Measurements from ENCODE around the gene ISG15. TPM values are rescaled to one million over a fixed set of nuclear protein-coding genes. Genes with fewer than 3 reads are reported as not detected.

Gene ISG15
- total and polyA plus RNA-seq, 9 of the 15 experiments (the other 6 are each of a cell fraction or from before 2014, with no cell fraction given) = 0.40 to 58.3 (median 12.2) TPM

DNA sequence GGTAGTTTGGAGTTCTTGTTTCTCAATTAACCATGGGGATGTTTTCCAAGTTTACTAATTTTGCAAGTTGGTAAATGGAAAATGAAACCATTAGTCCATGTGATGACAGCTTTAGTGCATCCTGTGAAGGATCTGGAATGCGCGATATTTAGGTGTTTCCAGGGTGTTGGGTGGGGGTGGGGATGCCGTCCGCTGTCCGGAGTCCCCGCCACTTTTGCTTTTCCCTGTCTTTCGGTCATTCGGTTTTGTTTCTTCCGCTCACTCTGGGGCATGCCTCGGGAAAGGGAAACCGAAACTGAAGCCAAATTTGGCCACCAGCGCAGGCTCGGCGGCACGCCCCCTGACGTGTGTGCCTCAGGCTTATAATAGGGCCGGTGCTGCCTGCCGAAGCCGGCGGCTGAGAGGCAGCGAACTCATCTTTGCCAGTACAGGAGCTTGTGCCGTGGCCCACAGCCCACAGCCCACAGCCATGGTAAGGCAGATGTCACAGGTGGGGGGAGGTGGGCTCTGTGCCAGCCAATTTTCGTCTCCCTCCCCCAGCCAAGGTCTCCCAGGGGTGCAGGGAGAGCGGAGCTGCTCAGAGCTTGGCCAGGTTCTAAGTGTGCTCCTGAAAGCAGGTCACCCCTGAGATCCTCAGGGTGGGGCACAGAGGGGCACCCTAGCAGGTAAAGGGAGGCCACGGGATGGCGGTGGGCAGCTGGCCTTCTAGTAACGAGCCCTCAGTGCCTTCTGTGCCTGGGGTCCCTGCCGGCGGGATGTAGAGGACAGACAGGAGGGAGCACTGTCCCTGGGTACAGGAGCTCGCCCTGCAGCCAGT is at the start of gene ISG15 (continued):
- no peak for TF ChIP-seq CBX2 (IDR thresholded peaks at IDR 0.05; ENCODE audit: insufficient read depth, low read length, poor library complexity, severe bottlenecking)
- TF ChIP-seq EGR1 (conservative IDR thresholded peaks at IDR 0.05) = no peak
- no peak for TF ChIP-seq ETV6 (IDR thresholded peaks at IDR 0.05; ENCODE audit: borderline replicate concordance in 1 of 2, low read depth in 2 of 2, low read length in 1 of 2)
- TF ChIP-seq ETV6 (CRISPR knock-in tag; IDR thresholded peaks at IDR 0.05; ENCODE audit: borderline replicate concordance) = 0 out of 2 replicates have a peak, but pooled peaks have one; percentile 63
- no peak for TF ChIP-seq SNIP1 (IDR thresholded peaks at IDR 0.05; ENCODE audit: low read depth)
- TF ChIP-seq THRAP3 (IDR thresholded peaks at IDR 0.05; ENCODE audit: borderline replicate concordance) = 0 out of 2 replicates have a peak, but pooled peaks have one; percentile 53
- TF ChIP-seq HNRNPK (IDR thresholded peaks at IDR 0.05; ENCODE audit: low read depth, low read length, poor library complexity, severe bottlenecking) = no peak
- TF ChIP-seq SP1 (CRISPR knock-in tag; IDR thresholded peaks at IDR 0.05) = peak; percentile 77; the same call in 1 of the 2 replicates
- TF ChIP-seq HCFC1 (IDR thresholded peaks at IDR 0.05; ENCODE audit: low read depth, low read length) = peak; percentile 62
- no peak for TF ChIP-seq ZNF41 (CRISPR knock-in tag; conservative IDR thresholded peaks at IDR 0.05)
- TF ChIP-seq TRIM28 (IDR thresholded peaks at IDR 0.05) = no peak
- TF ChIP-seq L3MBTL2 (IDR thresholded peaks at IDR 0.05) = peak; percentile 54; the same call in 1 of the 2 replicates
- peak; percentile 64; the same call in 1 of the 2 replicates for TF ChIP-seq CXXC5 (CRISPR knock-in tag; IDR thresholded peaks at IDR 0.05)
- peak; percentile 78 for TF ChIP-seq SAP30 (IDR thresholded peaks at IDR 0.05; ENCODE audit: borderline replicate concordance, insufficient read depth, low read depth, low read length, poor library complexity, severe bottlenecking)
- TF ChIP-seq, protein P1, sequence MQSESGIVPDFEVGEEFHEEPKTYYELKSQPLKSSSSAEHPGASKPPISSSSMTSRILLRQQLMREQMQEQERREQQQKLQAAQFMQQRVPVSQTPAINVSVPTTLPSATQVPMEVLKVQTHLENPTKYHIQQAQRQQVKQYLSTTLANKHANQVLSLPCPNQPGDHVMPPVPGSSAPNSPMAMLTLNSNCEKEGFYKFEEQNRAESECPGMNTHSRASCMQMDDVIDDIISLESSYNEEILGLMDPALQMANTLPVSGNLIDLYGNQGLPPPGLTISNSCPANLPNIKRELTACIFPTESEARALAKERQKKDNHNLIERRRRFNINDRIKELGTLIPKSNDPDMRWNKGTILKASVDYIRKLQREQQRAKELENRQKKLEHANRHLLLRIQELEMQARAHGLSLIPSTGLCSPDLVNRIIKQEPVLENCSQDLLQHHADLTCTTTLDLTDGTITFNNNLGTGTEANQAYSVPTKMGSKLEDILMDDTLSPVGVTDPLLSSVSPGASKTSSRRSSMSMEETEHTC (IDR thresholded peaks at IDR 0.05) = no peak
- TF ChIP-seq, protein P2, sequence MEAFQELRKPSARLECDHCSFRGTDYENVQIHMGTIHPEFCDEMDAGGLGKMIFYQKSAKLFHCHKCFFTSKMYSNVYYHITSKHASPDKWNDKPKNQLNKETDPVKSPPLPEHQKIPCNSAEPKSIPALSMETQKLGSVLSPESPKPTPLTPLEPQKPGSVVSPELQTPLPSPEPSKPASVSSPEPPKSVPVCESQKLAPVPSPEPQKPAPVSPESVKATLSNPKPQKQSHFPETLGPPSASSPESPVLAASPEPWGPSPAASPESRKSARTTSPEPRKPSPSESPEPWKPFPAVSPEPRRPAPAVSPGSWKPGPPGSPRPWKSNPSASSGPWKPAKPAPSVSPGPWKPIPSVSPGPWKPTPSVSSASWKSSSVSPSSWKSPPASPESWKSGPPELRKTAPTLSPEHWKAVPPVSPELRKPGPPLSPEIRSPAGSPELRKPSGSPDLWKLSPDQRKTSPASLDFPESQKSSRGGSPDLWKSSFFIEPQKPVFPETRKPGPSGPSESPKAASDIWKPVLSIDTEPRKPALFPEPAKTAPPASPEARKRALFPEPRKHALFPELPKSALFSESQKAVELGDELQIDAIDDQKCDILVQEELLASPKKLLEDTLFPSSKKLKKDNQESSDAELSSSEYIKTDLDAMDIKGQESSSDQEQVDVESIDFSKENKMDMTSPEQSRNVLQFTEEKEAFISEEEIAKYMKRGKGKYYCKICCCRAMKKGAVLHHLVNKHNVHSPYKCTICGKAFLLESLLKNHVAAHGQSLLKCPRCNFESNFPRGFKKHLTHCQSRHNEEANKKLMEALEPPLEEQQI (IDR thresholded peaks at IDR 0.05) = no peak
- no peak for TF ChIP-seq SREBF2 (CRISPR knock-in tag; IDR thresholded peaks at IDR 0.05)
- TF ChIP-seq SIRT6 (IDR thresholded peaks at IDR 0.05; ENCODE audit: low read depth, low read length) = no peak
